H7 (cell line): ENCODE measurements around the gene CACNA1D. TPM values are rescaled to one million over a fixed set of nuclear protein-coding genes. Genes with fewer than 3 reads are reported as not detected.

Experiments
- DNase-seq: peaks from one replicate; pipeline ENCODE4 v3.0.0; 2012
- H3K27me3 ChIP-seq: 2 replicates; pipeline ENCODE4 v1.6.0; 2011; ENCODE audit warnings: mild to moderate bottlenecking, low read length; ENCODE audit not compliant: control insufficient read depth, insufficient read depth
- H3K36me3 ChIP-seq: replicated peaks from 2 replicates; pipeline ENCODE4 v1.5.1; 2011; ENCODE audit warnings: low read length; ENCODE audit not compliant: control insufficient read depth, insufficient read depth
- H3K4me3 ChIP-seq: 2 replicates; pipeline ENCODE4 v1.5.1; 2011; ENCODE audit warnings: low read depth, mild to moderate bottlenecking, control low read depth, low read length, moderate library complexity; ENCODE audit not compliant: insufficient read depth
- total RNA-seq: library from RNA; depleted of rRNA; stranded (reverse); fragments of >200 nt; shearing (Covaris generic); gene quantifications from 2 replicates; pipeline ENCODE4 v1.2.3, GENCODE V29; 2014

The CACNA1D gene
- total RNA-seq, 1 experiment from 2014 or later = 1.0 TPM

GRCh38 chr3:53821631-53822121 is 327.3 kb downstream of the CACNA1D start:
- DNase-seq = no peak
- Histone ChIP-seq H3K4me3 (no peak overlapping the region), H3K36me3 (peaks cover 7% of the 10 kb centered on the region), H3K27me3 (no peaks in the 10 kb centered on the region)

GRCh38 chr3:53822331-53822741 is 327.9 kb downstream of the CACNA1D start:
- DNase-seq = no peak
- Histone ChIP-seq H3K27me3 (no peaks in the 10 kb centered on the region), H3K4me3 (no peak overlapping the region), H3K36me3 (peaks cover 7% of the 10 kb centered on the region)

GRCh38 chr3:53823026-53823955 is 328.9 kb downstream of the CACNA1D start:
- Histone ChIP-seq H3K27me3 (no peaks in the 10 kb centered on the region), H3K36me3 (peaks cover 7% of the 10 kb centered on the region), H3K4me3 (no peak overlapping the region)
- DNase-seq = peak; percentile 78

- peaks cover 3% of the 10 kb centered on the region for H3K36me3 ChIP-seq
- H3K27me3 ChIP-seq = no peaks in the 10 kb centered on the region
- H3K4me3 ChIP-seq = no peak overlapping the region
- no peak for DNase-seq
These were observed 329.7 kb downstream of the CACNA1D start for GRCh38 chr3:53823956-53824657.

- no peak overlapping the region for H3K4me3 ChIP-seq
- no peak for DNase-seq
- H3K36me3 ChIP-seq = peaks cover 3% of the 10 kb centered on the region
- no peaks in the 10 kb centered on the region for H3K27me3 ChIP-seq
These were observed 330.4 kb downstream of the CACNA1D start for GRCh38 chr3:53824795-53825194.

- no peaks in the 10 kb centered on the region for H3K27me3 ChIP-seq
- H3K36me3 ChIP-seq = no peaks in the 10 kb centered on the region; the same call in none of the 2 replicates
- DNase-seq = no peak
- no peak overlapping the region for H3K4me3 ChIP-seq
These were observed 331.6 kb downstream of the CACNA1D start for GRCh38 chr3:53826048-53826447.

- Histone ChIP-seq H3K36me3 (no peaks in the 10 kb centered on the region), H3K4me3 (no peak overlapping the region), H3K27me3 (no peaks in the 10 kb centered on the region)
- DNase-seq = no peak
These were observed 334.2 kb downstream of the CACNA1D start for GRCh38 chr3:53828581-53828980.

- Histone ChIP-seq H3K36me3 (no peaks in the 10 kb centered on the region), H3K4me3 (no peak overlapping the region), H3K27me3 (no peaks in the 10 kb centered on the region)
- DNase-seq = no peak
These were observed 335.2 kb downstream of the CACNA1D start for GRCh38 chr3:53829605-53830004.

- H3K4me3 ChIP-seq = no peak overlapping the region
- H3K36me3 ChIP-seq = no peaks in the 10 kb centered on the region
- DNase-seq = no peak
- no peaks in the 10 kb centered on the region for H3K27me3 ChIP-seq
These were observed 336.5 kb downstream of the CACNA1D start for GRCh38 chr3:53830944-53831343.

- DNase-seq = no peak
- no peak overlapping the region for H3K4me3 ChIP-seq
- no peaks in the 10 kb centered on the region for H3K27me3 ChIP-seq
- no peaks in the 10 kb centered on the region for H3K36me3 ChIP-seq
These were observed 338.7 kb downstream of the CACNA1D start for GRCh38 chr3:53833053-53833645.

GRCh38 chr3:53833700-53834099 is 339.3 kb downstream of the CACNA1D start:
- no peaks in the 10 kb centered on the region; the same call in 1 of the 2 replicates for H3K36me3 ChIP-seq
- H3K27me3 ChIP-seq = no peaks in the 10 kb centered on the region
- no peak for DNase-seq
- no peak overlapping the region for H3K4me3 ChIP-seq

GRCh38 chr3:53834429-53835095 is 340.2 kb downstream of the CACNA1D start:
- no peak for DNase-seq
- Histone ChIP-seq H3K4me3 (no peak overlapping the region), H3K27me3 (no peaks in the 10 kb centered on the region), H3K36me3 (no peaks in the 10 kb centered on the region; the same call in 1 of the 2 replicates)

GRCh38 chr3:53835257-53835656 is 340.8 kb downstream of the CACNA1D start:
- DNase-seq = no peak
- Histone ChIP-seq H3K27me3 (no peaks in the 10 kb centered on the region), H3K36me3 (no peaks in the 10 kb centered on the region; the same call in 1 of the 2 replicates), H3K4me3 (no peak overlapping the region)
